Activated CD8-positive, alpha-beta memory T cell treated with anti-CD3 and anti-CD28 coated beads, Interleukin-2, amount 50 U/mL, for 48 hours (primary cell): ENCODE measurements around the gene SREBF1.
"Not testable (repeated sequence)": the region's sequence is repeated elsewhere in the genome, so short reads cannot be mapped to it uniquely, and the experiment has no call there.

Source experiments
- DNase-seq: peaks from one replicate; pipeline ENCODE4 v3.0.0-alpha.2; 2020

Gene SREBF1

DNA sequence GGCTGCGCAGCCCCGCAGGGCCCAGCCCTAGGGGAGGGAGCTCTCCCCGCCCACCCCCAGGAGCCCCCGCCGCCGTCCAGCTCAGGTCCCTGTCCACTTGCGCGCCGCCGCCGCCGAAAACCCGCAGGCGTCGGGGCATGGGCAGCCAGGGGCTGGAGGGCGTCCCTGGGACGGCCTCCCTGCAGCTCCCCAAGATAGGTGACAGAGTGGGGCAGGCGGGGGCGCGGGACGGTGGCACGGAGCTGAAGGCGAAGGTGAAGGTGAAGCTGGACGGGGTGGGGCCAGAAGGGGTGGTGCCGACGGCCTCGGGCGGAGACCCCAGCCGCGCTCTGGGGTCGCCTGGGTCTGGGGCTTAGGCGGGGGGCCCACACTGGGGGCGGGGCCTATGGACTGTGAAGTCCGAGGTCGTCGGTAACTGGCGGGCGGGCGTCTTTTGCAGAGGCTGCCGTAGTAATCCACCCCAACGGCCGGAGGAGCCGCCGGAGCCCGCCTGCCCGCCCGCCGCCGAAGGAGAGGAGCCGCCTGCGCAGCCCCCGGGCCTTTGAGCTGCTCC is 27.2 kb downstream of the SREBF1 start:
- DNase-seq: no peak

DNA sequence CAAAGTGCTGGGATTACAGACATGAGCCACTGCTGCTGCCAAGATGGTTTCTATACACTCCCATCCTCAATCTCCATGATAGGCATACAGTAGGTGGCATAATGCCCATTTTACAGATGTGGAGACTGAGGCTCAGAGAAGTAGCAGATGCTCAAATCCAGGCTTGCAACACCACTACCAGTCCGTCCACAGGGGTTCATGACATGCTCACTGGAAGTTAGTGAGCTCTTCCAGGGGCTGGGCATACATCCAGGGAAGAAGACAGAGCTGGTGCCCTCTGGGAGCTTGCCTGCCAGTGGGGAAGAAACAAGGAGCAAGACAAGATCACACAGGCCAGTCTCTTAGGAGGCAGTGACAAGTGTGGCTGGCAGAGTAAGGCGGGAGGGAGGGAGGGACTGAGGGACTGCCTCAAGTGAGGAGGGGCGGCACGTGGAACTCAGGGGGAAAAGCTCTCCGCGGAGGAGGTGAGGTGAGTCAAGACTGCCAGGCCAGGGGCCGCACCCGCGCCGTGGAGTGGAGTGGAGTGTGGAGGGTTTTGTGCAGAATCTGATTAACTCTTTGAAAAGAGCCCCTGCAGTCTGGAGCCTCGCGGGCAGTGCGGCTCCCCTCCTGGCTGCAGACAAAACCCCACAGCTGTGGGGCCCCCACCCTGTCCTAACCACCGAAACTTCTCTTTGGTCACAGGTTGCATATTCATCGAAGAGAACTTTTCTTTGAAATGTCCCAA is 27.9 kb downstream of the SREBF1 start:
- DNase-seq: no peak

DNA sequence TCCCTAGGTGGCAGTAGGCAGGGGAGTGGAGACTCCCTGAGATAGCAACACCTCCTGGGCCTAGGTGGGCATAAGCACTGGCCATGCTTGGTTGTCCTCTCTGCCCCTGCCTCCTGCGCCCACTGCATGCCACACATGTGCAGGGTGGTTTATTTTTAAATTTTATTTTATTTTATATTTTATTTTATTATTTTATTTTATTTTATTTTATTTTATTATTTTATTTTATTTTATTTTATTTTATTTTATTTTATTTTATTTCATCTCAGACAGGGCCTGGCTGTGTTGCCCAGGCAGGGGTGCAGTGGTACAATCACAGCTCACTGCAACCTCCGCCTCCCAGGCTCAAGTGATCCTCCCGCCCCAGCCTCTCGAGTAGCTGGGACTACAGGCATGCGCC is 28.6 kb downstream of the SREBF1 start:
- not testable (repeated sequence) for DNase-seq

DNA sequence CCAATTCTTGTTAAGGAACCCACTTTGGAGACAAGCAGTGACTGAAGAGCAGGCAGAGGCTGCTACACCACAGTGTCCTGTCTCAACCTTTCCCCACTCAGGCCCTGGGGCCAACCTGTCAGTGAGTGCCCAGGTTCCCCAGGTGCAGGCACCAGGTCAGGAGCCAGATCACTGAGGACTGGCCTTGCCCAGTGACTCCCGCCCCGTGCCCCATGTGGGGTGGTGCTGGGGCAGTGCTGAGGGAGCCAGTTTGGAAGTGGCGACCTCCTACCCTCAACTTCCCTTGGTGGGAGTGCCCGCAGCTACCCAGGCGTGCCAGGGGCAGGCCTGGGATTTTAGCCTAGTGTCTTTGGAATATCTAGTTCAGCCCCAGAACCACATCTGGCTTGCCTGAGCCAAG is 29.3 kb downstream of the SREBF1 start:
- no peak for DNase-seq

GRCh38 chr17:17806611-17807274 is 30.0 kb downstream of the SREBF1 start:
- DNase-seq: no peak

DNA sequence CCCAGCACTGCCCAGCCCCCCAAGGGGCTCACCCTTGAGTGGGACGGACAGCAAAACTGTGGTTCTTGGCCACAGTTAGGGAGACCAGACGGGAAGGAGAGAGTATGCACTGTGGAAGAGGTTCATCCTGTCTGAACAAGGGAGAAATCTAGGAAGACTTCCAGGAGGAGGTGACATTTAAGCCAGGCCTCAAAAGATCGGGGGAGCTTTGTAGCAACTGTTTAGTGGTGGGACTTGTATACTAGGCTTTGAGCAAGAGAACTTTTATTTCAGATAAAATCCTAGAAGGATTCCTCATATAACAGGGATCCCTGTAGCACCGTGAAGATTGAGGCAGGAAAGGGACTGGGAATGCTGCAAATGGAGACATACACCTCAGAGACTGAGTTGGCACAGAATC is 30.8 kb downstream of the SREBF1 start:
- no peak for DNase-seq

GRCh38 chr17:17805575-17805974 is 31.2 kb downstream of the SREBF1 start:
- no peak for DNase-seq

GRCh38 chr17:17804007-17804406 is 32.8 kb downstream of the SREBF1 start:
- no peak for DNase-seq

GRCh38 chr17:17801800-17802481 is 34.8 kb downstream of the SREBF1 start:
- DNase-seq: no peak

GRCh38 chr17:17800504-17801021 is 36.2 kb downstream of the SREBF1 start:
- no peak for DNase-seq

GRCh38 chr17:17798573-17799255 is 38.1 kb downstream of the SREBF1 start:
- DNase-seq: no peak

DNA sequence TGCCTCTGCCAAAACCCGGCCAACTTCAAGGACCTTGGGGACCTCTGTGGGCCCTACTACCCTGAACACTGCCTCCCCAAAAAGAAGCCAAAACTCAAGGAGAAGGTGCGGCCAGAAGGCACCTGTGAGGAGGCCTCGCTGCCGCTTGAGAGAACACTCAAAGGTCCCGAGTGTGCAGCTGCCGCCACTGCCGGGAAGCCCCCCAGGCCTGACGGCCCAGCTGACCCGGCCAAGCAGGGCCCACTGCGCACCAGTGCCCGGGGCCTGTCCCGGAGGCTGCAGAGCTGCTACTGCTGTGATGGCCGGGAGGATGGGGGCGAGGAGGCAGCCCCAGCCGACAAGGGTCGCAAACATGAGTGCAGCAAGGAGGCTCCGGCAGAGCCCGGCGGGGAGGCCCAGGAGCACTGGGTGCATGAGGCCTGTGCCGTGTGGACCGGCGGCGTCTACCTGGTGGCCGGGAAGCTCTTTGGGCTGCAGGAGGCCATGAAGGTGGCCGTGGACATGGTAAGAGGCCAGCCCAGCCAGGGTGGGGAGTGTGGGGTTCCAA is 38.7 kb downstream of the SREBF1 start:
- no peak for DNase-seq

DNA sequence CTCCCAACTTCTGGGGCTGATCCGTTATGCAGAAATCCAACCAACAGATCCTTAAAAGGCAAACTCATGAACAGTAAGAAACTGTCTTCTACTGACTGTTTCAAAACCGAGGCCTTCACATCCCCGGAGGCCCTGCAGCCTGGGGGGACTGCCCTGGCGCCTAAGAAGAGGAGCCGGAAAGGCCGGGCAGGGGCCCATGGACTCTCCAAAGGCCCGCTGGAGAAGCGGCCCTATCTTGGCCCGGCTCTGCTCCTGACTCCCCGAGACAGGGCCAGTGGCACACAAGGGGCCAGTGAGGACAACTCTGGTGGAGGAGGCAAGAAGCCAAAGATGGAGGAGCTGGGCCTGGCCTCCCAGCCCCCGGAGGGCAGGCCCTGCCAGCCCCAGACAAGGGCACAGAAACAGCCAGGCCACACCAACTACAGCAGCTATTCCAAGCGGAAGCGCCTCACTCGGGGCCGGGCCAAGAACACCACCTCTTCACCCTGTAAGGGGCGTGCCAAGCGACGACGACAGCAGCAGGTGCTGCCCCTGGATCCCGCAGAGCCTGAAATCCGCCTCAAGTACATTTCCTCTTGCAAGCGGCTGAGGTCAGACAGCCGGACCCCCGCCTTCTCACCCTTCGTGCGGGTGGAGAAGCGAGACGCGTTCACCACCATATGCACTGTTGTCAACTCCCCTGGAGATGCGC is 39.5 kb downstream of the SREBF1 start:
- DNase-seq: no peak

- no peak for DNase-seq
These were observed 40.1 kb downstream of the SREBF1 start for GRCh38 chr17:17796787-17797061.

GRCh38 chr17:17795946-17796786 is 40.6 kb downstream of the SREBF1 start:
- no peak for DNase-seq

- DNase-seq: no peak
These were observed 41.5 kb downstream of the SREBF1 start for GRCh38 chr17:17795296-17795695.

- DNase-seq: no peak
These were observed 42.4 kb downstream of the SREBF1 start for GRCh38 chr17:17794382-17794781.

- no peak for DNase-seq
These were observed 43.2 kb downstream of the SREBF1 start for GRCh38 chr17:17793378-17794214.

- no peak for DNase-seq
These were observed 44.0 kb downstream of the SREBF1 start for GRCh38 chr17:17792551-17793377.
